SU-DHL-6 (cell line): Measurements from ENCODE around the gene LUC7L.

Source experiments
- CTCF ChIP-seq: fragments of 200-600 bp; sonication (generic); IDR thresholded peaks from one replicate; pipeline ENCODE4 v1.5.1; 2017; ENCODE audit warnings: antibody characterized with exemption, mild to moderate bottlenecking, low read length, moderate library complexity; ENCODE audit not compliant: insufficient read depth, poor library complexity, severe bottlenecking
- EZH2phosphoT487 ChIP-seq: fragments of 200-600 bp; sonication (generic), shearing (Covaris generic); conservative IDR thresholded peaks from 2 replicates; pipeline ENCODE4 v1.6.1; 2018; ENCODE audit warnings: mild to moderate bottlenecking, antibody characterized with exemption, low read length, moderate library complexity, mixed read lengths

- TF ChIP-seq CTCF (no peak), EZH2phosphoT487 (no peak)
These were observed 36.6 kb downstream of the LUC7L start for GRCh38 chr16:192686-193085.
